Testis (tissue), 3 donors: ENCODE results near the gene PDE4C. TPM values are rescaled to one million over a fixed set of nuclear protein-coding genes. Genes with fewer than 3 reads are reported as not detected.

Experiments used
- DNase-seq: peaks from one replicate; pipeline ENCODE4 v3.0.0-alpha.2; 2019
- H3K27ac ChIP-seq, 2 donors: fragments of 200-600 bp; sonication (generic); one replicate each; pipeline ENCODE4 v1.5.1; 2019
- H3K27me3 ChIP-seq: fragments of 200-600 bp; sonication (generic); one replicate; pipeline ENCODE4 v1.5.1; 2019
- H3K36me3 ChIP-seq: fragments of 200-600 bp; sonication (generic); one replicate; pipeline ENCODE4 v1.5.1; 2017; ENCODE audit warnings: low read depth; ENCODE audit errors: missing control alignments
- H3K4me1 ChIP-seq: fragments of 200-600 bp; sonication (generic); one replicate; pipeline ENCODE4 v1.5.1; 2019
- H3K4me3 ChIP-seq, 2 donors: fragments of 200-600 bp; sonication (generic); one replicate each; pipeline ENCODE4 v1.5.1; 2017 to 2019
- H3K9me3 ChIP-seq: fragments of 200-600 bp; sonication (generic); one replicate; pipeline ENCODE4 v1.5.1; 2017
- POLR2A ChIP-seq: fragments of 450-650 bp; IDR thresholded peaks from one replicate; pipeline ENCODE4 v1.6.1; 2017; ENCODE audit warnings: antibody characterized with exemption, mild to moderate bottlenecking, moderate library complexity
- WGBS, 2 donors: methylation state at CpG; one replicate each; pipeline ENCODE4 v1.1.5; 2018; 5-methylcytosine and 5-hydroxymethylcytosine counted together
- intact Hi-C: fragments of 100-400 bp; cut with DNase I; formaldehyde crosslinking; loops from one replicate; pipeline ENCODE4 v1.15.1; 2023; ENCODE audit warnings: low total_unique reads
- polyA plus RNA-seq: library from polyadenylated mRNA; stranded (reverse); fragments of 350-450 nt; fragmentation: Illumina TruSeq; extraction: RNeasy Lipid Tissue Mini Kit (QIAGEN cat#74804); gene quantifications from one replicate; pipeline ENCODE4 v1.2.3, GENCODE V29; 2014; ENCODE audit warnings: low read depth, low replicate concordance; ENCODE audit not compliant: insufficient read depth
- total RNA-seq, 2 donors: library from RNA; depleted of rRNA; stranded (reverse); fragments of >200 nt; gene quantifications; one replicate each; pipeline ENCODE4 v1.2.3, GENCODE V29; 2016
- TF ChIP-seq, protein P1 (sequence below), 3 experiments: fragments of 450-650 bp in 2 of 3; fragments of 200-600 bp in 1 of 3; sonication (generic) in 1 of 3; IDR thresholded peaks; one replicate each; pipeline ENCODE4 v1.5.1; 2016 to 2019; ENCODE audit warnings: antibody characterized with exemption in 3 of 3, mild to moderate bottlenecking in 2 of 3, moderate library complexity in 1 of 3

Gene PDE4C
- total and polyA plus RNA-seq, 3 donors from 2014 or later, result 5.7 to 19.5 (median 7.1) TPM

DNA sequence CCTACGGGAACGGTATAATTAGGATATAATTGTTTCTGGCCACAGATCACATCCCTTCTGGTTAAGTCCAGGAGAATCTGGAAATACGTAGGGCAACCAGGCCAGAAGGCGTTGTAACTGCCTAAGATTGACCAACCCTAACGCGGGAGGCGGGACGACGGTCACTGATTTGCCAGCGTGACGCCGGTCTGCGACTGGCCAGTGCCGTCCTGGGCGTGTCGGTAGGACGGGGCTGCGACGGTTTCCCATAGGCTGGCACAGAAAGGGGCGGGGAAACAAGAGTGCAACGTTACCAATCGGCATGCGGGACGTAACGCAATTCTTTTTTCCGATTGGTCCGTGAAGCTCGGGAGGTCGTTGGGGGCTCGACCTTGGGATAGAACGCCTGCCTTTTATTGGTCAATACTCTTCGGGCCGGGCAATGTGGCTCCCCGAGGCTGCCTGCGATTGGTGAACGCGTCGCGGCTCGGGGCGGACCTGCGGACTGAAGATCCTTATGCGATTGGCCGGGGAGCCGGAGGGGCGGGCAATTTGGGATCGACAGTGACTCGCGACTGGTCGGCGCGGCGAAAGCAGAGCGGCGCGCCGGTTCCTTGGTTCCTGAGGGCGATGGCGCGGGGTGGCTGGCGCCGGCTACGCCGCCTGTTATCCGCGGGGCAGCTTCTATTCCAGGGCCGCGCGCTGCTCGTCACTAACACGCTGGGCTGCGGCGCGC is 33.4 kb downstream of the PDE4C start, which contains the start of gene MPV17L2:
Gene MPV17L2, plus strand, starts transcription at position 546 of the 715 bp plus-strand sequence. Its CDS starts 64 bp downstream, at position 610.
- Histone ChIP-seq H3K4me3 (peak within 1 kb of the TSS; percentile 63 to 83), H3K27ac (peak within 1 kb of the TSS; percentile 90 to 98), H3K9me3 (no peaks in the 10 kb centered on the region), H3K36me3 (no peaks in the 10 kb centered on the region), H3K4me1 (peaks cover 15% of the 10 kb centered on the region), H3K27me3 (no peaks in the 10 kb centered on the region)
- peak; percentile 100 for DNase-seq
- TF ChIP-seq POLR2A, result peak; percentile 66
- TF ChIP-seq, protein P1, sequence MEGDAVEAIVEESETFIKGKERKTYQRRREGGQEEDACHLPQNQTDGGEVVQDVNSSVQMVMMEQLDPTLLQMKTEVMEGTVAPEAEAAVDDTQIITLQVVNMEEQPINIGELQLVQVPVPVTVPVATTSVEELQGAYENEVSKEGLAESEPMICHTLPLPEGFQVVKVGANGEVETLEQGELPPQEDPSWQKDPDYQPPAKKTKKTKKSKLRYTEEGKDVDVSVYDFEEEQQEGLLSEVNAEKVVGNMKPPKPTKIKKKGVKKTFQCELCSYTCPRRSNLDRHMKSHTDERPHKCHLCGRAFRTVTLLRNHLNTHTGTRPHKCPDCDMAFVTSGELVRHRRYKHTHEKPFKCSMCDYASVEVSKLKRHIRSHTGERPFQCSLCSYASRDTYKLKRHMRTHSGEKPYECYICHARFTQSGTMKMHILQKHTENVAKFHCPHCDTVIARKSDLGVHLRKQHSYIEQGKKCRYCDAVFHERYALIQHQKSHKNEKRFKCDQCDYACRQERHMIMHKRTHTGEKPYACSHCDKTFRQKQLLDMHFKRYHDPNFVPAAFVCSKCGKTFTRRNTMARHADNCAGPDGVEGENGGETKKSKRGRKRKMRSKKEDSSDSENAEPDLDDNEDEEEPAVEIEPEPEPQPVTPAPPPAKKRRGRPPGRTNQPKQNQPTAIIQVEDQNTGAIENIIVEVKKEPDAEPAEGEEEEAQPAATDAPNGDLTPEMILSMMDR (IDR thresholded peaks at IDR 0.05), result peak in 1 of 3 experiments; percentile 21
- intact Hi-C loops, result no loop called here
- 0% methylated on average over 23 to 64 of the region's 74 CpGs for WGBS, 2 donors

DNA sequence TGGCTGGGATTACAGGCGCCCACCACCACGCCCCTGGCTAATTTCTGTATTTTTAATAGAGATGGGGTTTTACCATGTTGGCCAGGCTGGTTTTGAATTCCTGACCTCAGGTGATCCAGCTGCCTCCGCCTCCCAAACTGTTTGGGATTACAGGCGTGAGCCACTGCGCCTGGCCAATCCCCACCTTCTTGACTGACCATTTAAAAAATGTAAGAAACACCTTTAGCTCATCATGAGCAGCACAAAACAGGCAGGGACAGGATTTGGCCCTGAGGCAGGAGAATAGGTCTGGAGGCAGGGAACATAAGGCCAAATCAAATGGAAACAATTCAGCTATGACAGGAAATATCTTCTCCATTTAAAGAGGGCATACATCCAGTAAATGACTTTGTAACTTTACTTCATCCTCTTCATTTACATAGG is 34.6 kb downstream of the PDE4C start:
- Histone ChIP-seq H3K27ac (peak overlapping the region; percentile 90 to 98), H3K4me3 (peak overlapping the region in 1 of 2 donors; percentile 83), H3K9me3 (no peaks in the 10 kb centered on the region), H3K36me3 (no peaks in the 10 kb centered on the region), H3K27me3 (no peaks in the 10 kb centered on the region), H3K4me1 (peaks cover 15% of the 10 kb centered on the region)
- TF ChIP-seq POLR2A, result no peak
- TF ChIP-seq, protein P1 (IDR thresholded peaks at IDR 0.05), result peak in 1 of 3 experiments; percentile 28
- WGBS, 2 donors, result 33 to 46% methylated on average over 5 of the region's 5 CpGs
- no peak for DNase-seq
- intact Hi-C loops, result no loop called here

DNA sequence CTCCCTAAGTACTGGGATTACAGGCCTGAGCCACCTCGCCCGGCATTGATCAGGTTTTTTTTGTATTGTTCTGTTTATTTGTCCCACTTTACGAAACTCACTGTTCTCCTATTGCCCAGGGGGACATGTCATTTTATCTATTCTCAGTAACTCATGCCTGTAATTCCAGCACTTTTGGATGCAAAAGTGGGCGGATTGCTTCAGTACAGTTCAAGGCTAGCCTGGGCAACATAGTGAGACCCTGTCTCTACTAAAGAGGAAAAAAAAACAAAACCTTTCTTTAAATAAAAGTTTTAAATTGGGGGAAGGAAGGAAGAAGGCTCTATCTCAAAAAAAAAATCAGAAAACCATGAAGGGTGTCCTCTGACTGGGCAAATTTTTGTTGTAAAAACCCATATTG is 36.0 kb downstream of the PDE4C start:
- WGBS, 2 donors, result 64 to 79% methylated on average over 4 of the region's 4 CpGs
- H3K4me3 ChIP-seq, result no peak overlapping the region

DNA sequence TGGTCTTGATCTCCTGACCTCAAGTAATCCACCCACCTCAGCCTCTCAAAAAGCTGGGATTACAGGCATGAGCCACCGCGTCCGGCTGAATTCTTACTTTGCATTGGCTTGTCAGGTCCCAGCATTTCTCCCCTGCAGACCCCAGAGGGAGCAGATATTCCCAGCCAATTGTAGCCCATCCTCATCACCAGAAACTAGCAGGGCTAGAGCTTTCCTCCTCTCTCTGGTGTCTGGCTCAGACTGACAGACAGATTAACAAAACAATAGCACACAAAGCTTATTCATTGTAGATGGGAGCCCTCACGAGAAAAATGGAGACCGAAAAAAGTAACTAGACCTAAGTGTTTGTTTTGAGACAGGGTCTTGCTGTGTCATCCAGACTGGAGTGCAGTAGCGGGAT is 40.7 kb downstream of the PDE4C start:
- Histone ChIP-seq H3K4me3 (no peak overlapping the region), H3K9me3 (no peaks in the 10 kb centered on the region), H3K4me1 (no peaks in the 10 kb centered on the region), H3K36me3 (no peaks in the 10 kb centered on the region), H3K27ac (no peak overlapping the region), H3K27me3 (no peaks in the 10 kb centered on the region)
- WGBS, 2 donors, result 72 to 73% methylated on average over 6 of the region's 6 CpGs
- DNase-seq, result no peak
- intact Hi-C loops, result no loop called here
- TF ChIP-seq, protein P1 (IDR thresholded peaks at IDR 0.05), result no peak
- no peak for TF ChIP-seq POLR2A

More for the DNA sequence above, 36.0 kb downstream of the PDE4C start:
- Histone ChIP-seq H3K27me3 (no peaks in the 10 kb centered on the region), H3K9me3 (no peaks in the 10 kb centered on the region), H3K4me1 (peaks cover 15% of the 10 kb centered on the region), H3K27ac (no peak overlapping the region), H3K36me3 (no peaks in the 10 kb centered on the region)
- no peak for TF ChIP-seq POLR2A
- TF ChIP-seq, protein P1 (IDR thresholded peaks at IDR 0.05), result no peak
- intact Hi-C loops, result no loop called here
- no peak for DNase-seq

DNA sequence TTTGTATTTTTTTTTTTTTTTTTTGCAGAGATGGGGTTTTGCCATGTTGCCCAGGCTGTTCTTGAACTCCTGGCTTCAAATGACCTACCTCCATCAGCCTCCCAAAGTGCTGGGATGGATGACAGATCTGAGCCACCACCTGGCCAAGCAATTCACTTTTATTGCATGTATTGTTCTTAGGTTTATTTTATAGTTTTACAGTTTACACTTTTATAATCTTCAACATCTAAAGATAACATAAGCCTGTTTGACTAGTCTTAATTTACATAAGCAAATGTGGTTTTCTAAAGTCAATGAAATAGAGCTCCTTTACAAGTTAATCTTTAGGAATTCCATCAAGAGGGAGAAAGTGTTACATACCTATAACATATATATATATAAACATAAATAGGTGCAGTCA is 42.7 kb downstream of the PDE4C start:
- Histone ChIP-seq H3K27ac (no peak overlapping the region), H3K9me3 (no peaks in the 10 kb centered on the region), H3K4me1 (no peaks in the 10 kb centered on the region), H3K4me3 (no peak overlapping the region), H3K36me3 (no peaks in the 10 kb centered on the region), H3K27me3 (no peaks in the 10 kb centered on the region)
- intact Hi-C loops, result no loop called here
- TF ChIP-seq, protein P1 (IDR thresholded peaks at IDR 0.05), result no peak
- TF ChIP-seq POLR2A, result no peak
- DNase-seq, result no peak
